Activated T-cell treated with anti-CD3 and anti-CD28 coated beads, Interleukin-2, amount 50 U/mL, for 1 hour (primary cell): ENCODE measurements around the gene BARHL2.

Source experiments
- DNase-seq: peaks from one replicate; pipeline ENCODE4 v3.0.0-alpha.2; 2020

BARHL2 gene

GRCh38 chr1:90708826-90709225, 8.3 kb downstream of the BARHL2 start:
- no peak for DNase-seq

- no peak for DNase-seq
These were observed 8.8 kb downstream of the BARHL2 start for GRCh38 chr1:90708236-90708786.

- DNase-seq: no peak
These were observed 9.8 kb downstream of the BARHL2 start for GRCh38 chr1:90707363-90707710.

GRCh38 chr1:90706437-90707362, 10.4 kb downstream of the BARHL2 start:
- DNase-seq: no peak

- no peak for DNase-seq
These were observed 11.1 kb downstream of the BARHL2 start for GRCh38 chr1:90705956-90706355.

- DNase-seq: no peak
These were observed 12.3 kb downstream of the BARHL2 start for GRCh38 chr1:90704817-90705216.

- no peak for DNase-seq
These were observed 22.3 kb downstream of the BARHL2 start for GRCh38 chr1:90694846-90695245.

- DNase-seq: no peak
These were observed 29.4 kb downstream of the BARHL2 start for GRCh38 chr1:90687747-90688146.

GRCh38 chr1:90675161-90675847, 41.8 kb downstream of the BARHL2 start:
- DNase-seq: no peak

- no peak for DNase-seq
These were observed 45.4 kb downstream of the BARHL2 start for GRCh38 chr1:90671741-90672140.

- no peak for DNase-seq
These were observed 45.9 kb downstream of the BARHL2 start for GRCh38 chr1:90671251-90671650.
